ENCODE data around the gene ENOX1. TPM values are rescaled to one million over a fixed set of nuclear protein-coding genes. Genes with fewer than 3 reads are reported as not detected.

Gene ENOX1
- total RNA-seq, 4 donors from 2014 or later: 3.6 to 18.7 (median 5.7) TPM

DNA sequence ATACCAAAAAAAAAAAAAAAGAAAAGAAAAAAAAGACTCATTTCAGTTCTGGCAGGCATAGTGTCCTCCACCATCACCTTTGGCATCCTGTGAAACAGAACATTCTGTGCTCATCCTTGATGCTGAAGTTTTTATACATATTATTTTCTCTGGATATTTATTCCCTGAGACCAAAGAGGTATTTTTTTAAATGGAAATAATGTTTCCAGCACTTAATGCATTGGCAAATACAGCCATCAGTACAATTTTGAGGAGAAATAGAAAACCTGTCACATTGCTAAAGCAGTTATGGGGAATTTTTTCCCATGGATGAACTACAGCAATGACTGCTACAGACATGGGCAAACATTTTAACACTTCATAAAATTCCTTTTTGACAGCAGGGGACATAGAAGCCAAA is 451.0 kb downstream of the ENOX1 start:
- Histone ChIP-seq H3K4me3 (no peak overlapping the region), H3K27me3 (no peaks in the 10 kb centered on the region), H3K4me1 (no peaks in the 10 kb centered on the region), H3K27ac (no peak overlapping the region), H3K36me3 (no peaks in the 10 kb centered on the region), H3K9me3 (no peaks in the 10 kb centered on the region)
- intact Hi-C loops (cut with DNase I; ENCODE audit: low total_unique reads): no loop called here
- TF ChIP-seq POLR2A (IDR thresholded peaks at IDR 0.05): no peak
- TF ChIP-seq, protein P1, sequence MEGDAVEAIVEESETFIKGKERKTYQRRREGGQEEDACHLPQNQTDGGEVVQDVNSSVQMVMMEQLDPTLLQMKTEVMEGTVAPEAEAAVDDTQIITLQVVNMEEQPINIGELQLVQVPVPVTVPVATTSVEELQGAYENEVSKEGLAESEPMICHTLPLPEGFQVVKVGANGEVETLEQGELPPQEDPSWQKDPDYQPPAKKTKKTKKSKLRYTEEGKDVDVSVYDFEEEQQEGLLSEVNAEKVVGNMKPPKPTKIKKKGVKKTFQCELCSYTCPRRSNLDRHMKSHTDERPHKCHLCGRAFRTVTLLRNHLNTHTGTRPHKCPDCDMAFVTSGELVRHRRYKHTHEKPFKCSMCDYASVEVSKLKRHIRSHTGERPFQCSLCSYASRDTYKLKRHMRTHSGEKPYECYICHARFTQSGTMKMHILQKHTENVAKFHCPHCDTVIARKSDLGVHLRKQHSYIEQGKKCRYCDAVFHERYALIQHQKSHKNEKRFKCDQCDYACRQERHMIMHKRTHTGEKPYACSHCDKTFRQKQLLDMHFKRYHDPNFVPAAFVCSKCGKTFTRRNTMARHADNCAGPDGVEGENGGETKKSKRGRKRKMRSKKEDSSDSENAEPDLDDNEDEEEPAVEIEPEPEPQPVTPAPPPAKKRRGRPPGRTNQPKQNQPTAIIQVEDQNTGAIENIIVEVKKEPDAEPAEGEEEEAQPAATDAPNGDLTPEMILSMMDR (IDR thresholded peaks at IDR 0.05): no peak
- DNase-seq: no peak

DNA sequence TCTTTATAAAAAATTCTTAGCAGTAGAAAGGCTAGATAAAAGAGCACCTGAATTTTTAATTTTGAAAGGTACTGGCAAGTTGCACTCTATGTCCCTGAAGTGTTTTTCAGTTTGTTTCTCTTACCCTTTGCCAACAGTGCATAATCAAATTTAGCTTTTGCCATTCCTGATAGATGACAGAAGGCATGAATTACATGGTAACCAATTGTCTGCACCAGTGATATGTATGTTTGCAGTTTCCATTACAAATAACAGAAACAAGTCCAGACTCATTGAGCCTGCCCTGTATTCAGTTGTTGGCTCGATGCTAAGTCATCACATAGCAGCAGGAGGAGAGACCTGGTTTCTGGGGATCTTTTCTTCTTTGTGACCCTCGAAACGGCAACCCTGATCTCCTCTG is 453.6 kb downstream of the ENOX1 start:
- Histone ChIP-seq H3K36me3 (no peaks in the 10 kb centered on the region), H3K4me3 (no peak overlapping the region), H3K27ac (no peak overlapping the region), H3K27me3 (no peaks in the 10 kb centered on the region), H3K9me3 (no peaks in the 10 kb centered on the region), H3K4me1 (no peaks in the 10 kb centered on the region)
- intact Hi-C loops (cut with DNase I; ENCODE audit: low total_unique reads): no loop called here
- TF ChIP-seq, protein P1 (IDR thresholded peaks at IDR 0.05): no peak
- TF ChIP-seq POLR2A (IDR thresholded peaks at IDR 0.05): no peak
- DNase-seq: no peak

DNA sequence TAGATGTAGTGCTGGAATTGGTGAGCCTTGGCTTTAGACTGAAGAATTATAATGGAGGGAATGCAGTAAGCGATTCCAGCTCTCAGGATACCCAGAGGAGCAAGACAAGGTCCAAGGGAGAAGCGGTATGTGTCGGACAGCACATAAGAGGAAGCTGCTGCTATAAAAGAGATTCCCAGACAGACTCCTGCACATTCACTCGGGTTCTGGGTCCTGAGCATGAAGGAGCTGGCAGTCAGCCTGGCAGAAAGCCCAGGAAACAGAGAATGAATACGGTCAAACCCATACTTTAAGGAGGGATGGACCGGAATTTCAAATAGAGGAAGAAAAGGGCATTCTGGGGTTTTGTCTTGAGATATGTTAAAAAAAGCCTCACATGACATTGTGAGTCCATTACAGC is 455.1 kb downstream of the ENOX1 start:
- Histone ChIP-seq H3K36me3 (no peaks in the 10 kb centered on the region), H3K4me3 (no peak overlapping the region), H3K27ac (no peak overlapping the region), H3K27me3 (no peaks in the 10 kb centered on the region), H3K4me1 (no peaks in the 10 kb centered on the region), H3K9me3 (no peaks in the 10 kb centered on the region)
- intact Hi-C loops (cut with DNase I; ENCODE audit: low total_unique reads): no loop called here
- DNase-seq: no peak
- TF ChIP-seq, protein P1 (IDR thresholded peaks at IDR 0.05): no peak
- no peak for TF ChIP-seq POLR2A (IDR thresholded peaks at IDR 0.05)

DNA sequence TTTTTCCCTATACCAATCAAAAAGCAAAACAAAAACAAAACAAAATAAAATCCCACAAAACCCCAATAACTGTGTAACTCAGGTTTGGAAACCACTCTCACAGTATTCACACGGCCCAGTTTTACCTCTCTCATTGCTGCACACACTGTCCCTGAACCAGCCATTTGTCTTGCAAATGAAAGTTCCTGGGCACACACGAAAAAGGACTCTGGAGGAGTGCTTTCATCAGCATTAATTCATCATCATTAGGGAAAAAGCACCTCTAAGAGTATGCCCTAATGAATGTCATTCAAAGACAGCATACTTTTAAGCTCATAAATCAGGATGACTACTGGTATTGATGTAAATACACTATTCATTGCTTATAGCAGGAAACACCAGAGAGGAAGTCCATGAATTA is 457.1 kb downstream of the ENOX1 start:
- H3K9me3 ChIP-seq: no peaks in the 10 kb centered on the region
- no peak overlapping the region for H3K27ac ChIP-seq
- no peaks in the 10 kb centered on the region for H3K27me3 ChIP-seq
- intact Hi-C loops (cut with DNase I; ENCODE audit: low total_unique reads): no loop called here
- no peak overlapping the region for H3K4me3 ChIP-seq
- H3K36me3 ChIP-seq: no peaks in the 10 kb centered on the region
- DNase-seq: no peak
- H3K4me1 ChIP-seq: no peaks in the 10 kb centered on the region
- no peak for TF ChIP-seq POLR2A (IDR thresholded peaks at IDR 0.05)
- TF ChIP-seq, protein P1 (IDR thresholded peaks at IDR 0.05): no peak

DNA sequence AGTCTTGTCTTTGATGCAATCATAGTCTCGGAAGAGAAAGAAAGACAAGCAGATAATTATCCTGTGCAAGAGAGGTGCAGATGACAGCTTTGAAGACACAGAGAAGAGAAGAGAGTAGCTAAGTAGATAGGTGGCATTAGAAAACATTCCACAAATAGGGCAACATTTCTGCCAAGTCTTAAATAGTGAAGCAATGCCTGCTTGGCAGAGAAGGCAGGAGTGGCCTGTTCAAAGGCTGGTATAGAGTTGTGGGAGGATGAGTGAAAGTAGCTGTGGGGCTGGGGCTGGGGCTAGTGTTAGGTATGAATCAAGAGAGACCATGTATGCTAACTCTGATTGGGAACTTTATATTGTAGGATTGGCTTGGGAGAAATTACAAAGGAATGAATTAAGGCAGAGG is 457.9 kb downstream of the ENOX1 start:
- Histone ChIP-seq H3K9me3 (no peaks in the 10 kb centered on the region), H3K4me1 (no peaks in the 10 kb centered on the region), H3K27me3 (no peaks in the 10 kb centered on the region), H3K27ac (no peak overlapping the region), H3K4me3 (no peak overlapping the region), H3K36me3 (no peaks in the 10 kb centered on the region)
- no peak for DNase-seq
- TF ChIP-seq POLR2A (IDR thresholded peaks at IDR 0.05): no peak
- TF ChIP-seq, protein P1 (IDR thresholded peaks at IDR 0.05): no peak
- intact Hi-C loops (cut with DNase I; ENCODE audit: low total_unique reads): no loop called here
